Left ventricle myocardium inferior (tissue), 1 donor: ENCODE data around the gene COASY. TPM values are rescaled to one million over a fixed set of nuclear protein-coding genes. Genes with fewer than 3 reads are reported as not detected.

ENCODE experiments used
- DNase-seq: peaks from one replicate; pipeline ENCODE4 v3.0.0-alpha.2; 2020
- H3K27ac ChIP-seq: fragments of 200-600 bp; replicated peaks from 2 replicates; pipeline ENCODE4 v1.8.0; 2021
- H3K27me3 ChIP-seq: fragments of 200-600 bp; 2 replicates; pipeline ENCODE4 v1.8.0; 2021; ENCODE audit warnings: low read depth
- H3K36me3 ChIP-seq: fragments of 200-600 bp; 2 replicates; pipeline ENCODE4 v1.8.0; 2021
- H3K4me1 ChIP-seq: fragments of 200-600 bp; 2 replicates; pipeline ENCODE4 v1.8.0; 2021
- H3K4me3 ChIP-seq: fragments of 200-600 bp; 2 replicates; pipeline ENCODE4 v1.8.0; 2021; ENCODE audit warnings: mild to moderate bottlenecking, moderate library complexity
- H3K9me3 ChIP-seq: fragments of 200-600 bp; replicated peaks from 2 replicates; pipeline ENCODE4 v1.8.0; 2021
- intact Hi-C: fragments of 100-400 bp; cut with micrococcal nuclease; formaldehyde crosslinking; loops from one replicate; pipeline ENCODE4 v1.11.0; 2022
- total RNA-seq: library from RNA; stranded (reverse); fragmentation: NEBNext Ultra II Directional; extraction: Animal tissue kit (Norgen Biotek cat#: 25700); gene quantifications from one replicate; pipeline ENCODE4 v1.2.1, GENCODE V29; 2021
- TF ChIP-seq, protein P1 (sequence below): fragments of 200-600 bp; IDR thresholded peaks from 2 replicates; pipeline ENCODE4 v1.8.0; 2021; ENCODE audit warnings: antibody characterized with exemption, mild to moderate bottlenecking, borderline replicate concordance
- donor health status: DM: no; HTN: yes; CAD: no; lungs with severe emphysema.

The COASY gene
- total RNA-seq, 1 donor from 2014 or later: 48.8 TPM

DNA sequence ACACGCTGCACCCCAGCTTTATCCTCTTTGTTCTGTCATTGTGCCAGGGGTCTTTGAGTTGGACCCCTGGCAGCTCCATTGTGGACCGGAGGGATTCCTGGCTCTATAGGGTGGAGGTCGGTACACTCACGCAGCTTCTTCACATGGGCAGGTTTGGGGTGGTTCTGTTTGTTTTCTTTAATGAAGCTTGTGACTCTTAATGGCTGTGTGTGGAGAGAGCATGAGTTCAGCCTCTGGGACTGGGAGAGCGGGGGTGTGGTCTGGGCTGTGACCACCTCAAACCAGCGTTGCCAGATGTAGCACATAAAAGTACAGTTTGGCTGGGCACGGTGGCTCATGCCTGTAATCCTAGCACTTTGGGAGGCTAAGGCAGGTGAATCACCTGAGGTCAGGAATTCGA lies 47.1 kb upstream of the COASY start:
- intact Hi-C loops: loop anchor here (5.0 kb wide), 1 partner anchor 88 kb away; no protein-coding TSS in a partner anchor
- DNase-seq: no peak
- Histone ChIP-seq H3K9me3 (no peaks in the 10 kb centered on the region), H3K27me3 (no peaks in the 10 kb centered on the region), H3K4me1 (peaks cover 65% of the 10 kb centered on the region), H3K36me3 (peaks cover 36% of the 10 kb centered on the region), H3K4me3 (no peak overlapping the region), H3K27ac (peak overlapping the region; percentile 79)
- TF ChIP-seq, protein P1, sequence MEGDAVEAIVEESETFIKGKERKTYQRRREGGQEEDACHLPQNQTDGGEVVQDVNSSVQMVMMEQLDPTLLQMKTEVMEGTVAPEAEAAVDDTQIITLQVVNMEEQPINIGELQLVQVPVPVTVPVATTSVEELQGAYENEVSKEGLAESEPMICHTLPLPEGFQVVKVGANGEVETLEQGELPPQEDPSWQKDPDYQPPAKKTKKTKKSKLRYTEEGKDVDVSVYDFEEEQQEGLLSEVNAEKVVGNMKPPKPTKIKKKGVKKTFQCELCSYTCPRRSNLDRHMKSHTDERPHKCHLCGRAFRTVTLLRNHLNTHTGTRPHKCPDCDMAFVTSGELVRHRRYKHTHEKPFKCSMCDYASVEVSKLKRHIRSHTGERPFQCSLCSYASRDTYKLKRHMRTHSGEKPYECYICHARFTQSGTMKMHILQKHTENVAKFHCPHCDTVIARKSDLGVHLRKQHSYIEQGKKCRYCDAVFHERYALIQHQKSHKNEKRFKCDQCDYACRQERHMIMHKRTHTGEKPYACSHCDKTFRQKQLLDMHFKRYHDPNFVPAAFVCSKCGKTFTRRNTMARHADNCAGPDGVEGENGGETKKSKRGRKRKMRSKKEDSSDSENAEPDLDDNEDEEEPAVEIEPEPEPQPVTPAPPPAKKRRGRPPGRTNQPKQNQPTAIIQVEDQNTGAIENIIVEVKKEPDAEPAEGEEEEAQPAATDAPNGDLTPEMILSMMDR: no peak

GRCh38 chr17:42517516-42517915 lies 44.4 kb upstream of the COASY start:
- no peak overlapping the region for H3K4me3 ChIP-seq

DNA sequence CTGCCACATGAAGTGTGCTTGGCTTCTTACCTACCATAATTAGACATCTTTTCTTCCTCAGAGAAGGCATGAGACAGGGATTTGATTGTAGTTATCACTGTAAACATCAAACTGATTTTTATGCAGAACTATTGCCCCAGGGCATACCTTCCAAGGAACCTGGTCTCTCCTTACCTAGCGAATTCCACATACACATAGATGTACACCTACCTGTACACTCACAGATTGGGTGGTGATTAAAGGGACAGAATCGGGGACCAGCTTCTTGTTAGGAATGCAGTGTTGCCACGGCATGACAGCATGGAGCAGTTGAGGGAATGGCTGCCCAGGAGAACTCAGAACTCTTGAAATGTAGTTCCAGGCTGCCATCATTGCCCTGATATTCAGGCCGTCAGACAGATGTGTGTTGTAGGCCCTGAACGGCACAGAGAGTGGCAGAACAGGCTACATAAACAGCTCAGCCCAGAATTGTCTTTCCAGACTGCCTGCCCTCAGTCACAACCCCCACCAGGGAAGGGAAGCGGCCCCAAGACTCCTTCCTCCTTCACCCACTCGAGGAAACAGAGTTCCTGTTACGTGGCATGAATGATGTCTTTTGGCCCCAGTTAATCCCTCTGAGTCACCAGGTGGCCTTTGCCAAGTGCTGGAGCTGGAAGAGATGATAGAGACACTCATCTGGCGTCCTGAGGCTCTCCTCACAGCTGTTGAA lies 43.7 kb upstream of the COASY start:
- Histone ChIP-seq H3K4me1 (peaks cover 86% of the 10 kb centered on the region), H3K9me3 (no peaks in the 10 kb centered on the region), H3K4me3 (no peak overlapping the region), H3K27ac (peak overlapping the region; percentile 98), H3K36me3 (peaks cover 33% of the 10 kb centered on the region), H3K27me3 (no peaks in the 10 kb centered on the region)
- intact Hi-C loops: loop anchor here (5.0 kb wide), 1 partner anchor 91 kb away; no protein-coding TSS in a partner anchor
- TF ChIP-seq, protein P1: no peak
- DNase-seq: peak; percentile 70

More at GRCh38 chr17:42517516-42517915, 44.4 kb upstream of the COASY start:
- TF ChIP-seq, protein P1: peak; percentile 93
- Histone ChIP-seq H3K9me3 (no peaks in the 10 kb centered on the region), H3K36me3 (peaks cover 27% of the 10 kb centered on the region), H3K4me1 (peaks cover 86% of the 10 kb centered on the region), H3K27me3 (no peaks in the 10 kb centered on the region), H3K27ac (peak overlapping the region; percentile 98)
- intact Hi-C loops: loop anchor here (5.0 kb wide), 1 partner anchor 90 kb away; no protein-coding TSS in a partner anchor
- peak; percentile 89 for DNase-seq

DNA sequence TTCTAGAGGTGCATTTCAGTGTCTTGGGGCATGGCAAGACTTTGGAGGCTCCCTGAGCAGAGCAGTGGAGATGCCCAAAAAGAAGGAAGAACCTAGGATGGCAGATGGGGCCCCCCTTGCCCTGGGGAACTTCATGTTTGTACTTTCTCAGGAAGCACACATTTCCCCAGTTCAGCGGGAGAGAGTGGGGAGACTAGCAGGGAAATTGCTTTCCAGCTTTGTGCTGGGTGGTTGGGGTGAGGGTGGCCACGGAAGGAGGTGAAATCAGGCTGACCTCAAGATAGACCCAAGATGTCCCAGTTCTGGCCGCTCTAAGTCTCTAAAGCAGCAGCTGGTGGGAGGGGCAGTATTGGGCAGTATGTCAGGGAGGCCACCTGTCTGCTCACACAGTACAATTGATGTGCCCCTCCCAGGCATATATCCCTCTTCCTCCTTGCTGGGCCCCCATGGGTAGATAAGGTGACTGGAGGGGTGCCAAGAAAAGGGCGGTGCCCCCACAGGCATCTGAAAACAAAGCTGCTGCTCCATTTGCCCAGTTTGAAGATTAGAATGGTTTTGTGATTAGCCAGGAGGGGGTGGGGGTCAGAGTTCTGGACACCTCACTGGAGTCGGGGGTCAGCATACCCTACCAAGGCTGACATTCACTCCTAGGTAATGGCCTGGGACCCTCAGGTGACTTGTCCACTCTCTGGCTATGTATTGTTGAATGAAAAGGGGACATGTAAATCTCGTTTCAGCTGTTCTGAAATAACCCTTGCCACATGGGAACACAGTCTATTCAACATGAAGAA lies 43.0 kb upstream of the COASY start:
- intact Hi-C loops: loop anchor here (5.0 kb wide), 1 partner anchor 92 kb away; no protein-coding TSS in a partner anchor
- H3K9me3 ChIP-seq: no peaks in the 10 kb centered on the region

More for the DNA sequence above, 43.0 kb upstream of the COASY start:
- H3K4me3 ChIP-seq: no peak overlapping the region
- H3K4me1 ChIP-seq: peaks cover 87% of the 10 kb centered on the region
- peaks cover 29% of the 10 kb centered on the region for H3K36me3 ChIP-seq
- peak; percentile 63 for DNase-seq
- H3K27ac ChIP-seq: peak overlapping the region; percentile 98
- TF ChIP-seq, protein P1: no peak
- H3K27me3 ChIP-seq: no peaks in the 10 kb centered on the region
